HepG2 (cell line): Measurements from ENCODE around the gene RBM47. TPM values are rescaled to one million over a fixed set of nuclear protein-coding genes. Genes with fewer than 3 reads are reported as not detected.

Experiments
- BHLHE40 ChIP-seq: IDR thresholded peaks from 2 replicates; pipeline ENCODE4 v1.6.1; 2011; ENCODE audit warnings: low read length, improper control_type of control experiment
- CBX5 ChIP-seq: sonication (generic); formaldehyde crosslinking; IDR thresholded peaks from 2 replicates; pipeline ENCODE4 v1.4.0; 2020; ENCODE audit warnings: missing genetic modification reagents, borderline replicate concordance
- HHEX ChIP-seq: IDR thresholded peaks from 2 replicates; pipeline ENCODE4 v1.6.1; 2016; ENCODE audit warnings: control low read depth
- KLF6 ChIP-seq: IDR thresholded peaks from 2 replicates; pipeline ENCODE4 v1.8.0; 2016; ENCODE audit warnings: missing biosample characterization, missing genetic modification reagents
- MAX ChIP-seq: IDR thresholded peaks from 2 replicates; pipeline ENCODE4 v1.6.1; 2012; ENCODE audit warnings: inconsistent platforms
- MEIS2 ChIP-seq: sonication (generic); formaldehyde crosslinking; IDR thresholded peaks from 2 replicates; pipeline ENCODE4 v1.9.0; 2021; ENCODE audit warnings: mild to moderate bottlenecking, missing genetic modification reagents
- MXI1 ChIP-seq: IDR thresholded peaks from 3 replicates; pipeline ENCODE4 v1.6.1; 2012; ENCODE audit warnings: low read depth, low read length, inconsistent platforms, borderline replicate concordance
- NR0B2 ChIP-seq: sonication (generic); formaldehyde crosslinking; IDR thresholded peaks from 2 replicates; pipeline ENCODE4 v1.4.0; 2020; ENCODE audit warnings: mild to moderate bottlenecking, missing genetic modification reagents
- NR2C2 ChIP-seq: sonication (generic); formaldehyde crosslinking; IDR thresholded peaks from 2 replicates; pipeline ENCODE4 v1.4.0; 2020; ENCODE audit warnings: missing genetic modification reagents, mild to moderate bottlenecking, moderate library complexity, borderline replicate concordance
- NR2F6 ChIP-seq, 2 experiments: IDR thresholded peaks; 2 replicates each; pipeline ENCODE4 v1.6.1; 2016; ENCODE audit warnings: antibody characterized with exemption in 1 of 2, mild to moderate bottlenecking in 1 of 2
- PAF1 ChIP-seq: IDR thresholded peaks from 2 replicates; pipeline ENCODE4 v1.6.1; 2016; ENCODE audit warnings: missing genetic modification reagents, missing compliant biosample characterization
- PCBP2 ChIP-seq: fragments of 200-400 bp; formaldehyde crosslinking; optimal IDR thresholded peaks from 2 replicates; pipeline ENCODE3; 2018; ENCODE audit warnings: low read length, low read depth; ENCODE audit not compliant: poor library complexity, severe bottlenecking
- RERE ChIP-seq: IDR thresholded peaks from 2 replicates; pipeline ENCODE4 v1.6.1; 2016; ENCODE audit warnings: low read depth, missing genetic modification reagents, missing compliant biosample characterization
- REST ChIP-seq, 2 experiments: IDR thresholded peaks; 2 replicates each; pipeline ENCODE4 v1.6.1; 2011 to 2012; ENCODE audit warnings: low read length in 2 of 2, borderline replicate concordance in 1 of 2, low read depth in 1 of 2, mild to moderate bottlenecking in 1 of 2, moderate library complexity in 1 of 2
- SSRP1 ChIP-seq: IDR thresholded peaks from 2 replicates; pipeline ENCODE4 v1.6.1; 2016; ENCODE audit warnings: control low read depth
- ZBTB7A ChIP-seq: sonication (generic); formaldehyde crosslinking; IDR thresholded peaks from 2 replicates; pipeline ENCODE4 v1.8.0; 2022; ENCODE audit warnings: mild to moderate bottlenecking, missing genetic modification reagents
- ZFP36L2 ChIP-seq: sonication (generic); formaldehyde crosslinking; IDR thresholded peaks from 2 replicates; pipeline ENCODE4 v1.4.0; 2020; ENCODE audit warnings: missing genetic modification reagents
- ZNF274 ChIP-seq: sonication (generic); formaldehyde crosslinking; IDR thresholded peaks from 2 replicates; pipeline ENCODE4 v1.5.1; 2020; ENCODE audit warnings: mild to moderate bottlenecking, missing genetic modification reagents
- ZNF530 ChIP-seq: sonication (generic); formaldehyde crosslinking; IDR thresholded peaks from 2 replicates; pipeline ENCODE4 v1.5.0; 2020; ENCODE audit warnings: low read depth, mild to moderate bottlenecking, missing genetic modification reagents
- ZNF883 ChIP-seq: sonication (generic); formaldehyde crosslinking; IDR thresholded peaks from 2 replicates; pipeline ENCODE4 v1.5.1; 2020; ENCODE audit warnings: mild to moderate bottlenecking, missing genetic modification reagents; ENCODE audit errors: not compliant biosample characterization
- polyA plus RNA-seq, 8 experiments: library from polyadenylated mRNA; depleted of rRNA in 3 of 8; stranded (reverse) in 7 of 8; unstranded in 1 of 8; fragments of >200 nt; fragmentation: Illumina TruSeq in 4 of 8; extraction: Trizol in 4 of 8; gene quantifications; 2 replicates each; pipeline versions ENCODE4 v1.2.1 to v1.2.3, GENCODE V29; 2011 to 2016; ENCODE audit warnings: low read depth in 4 of 8, missing spikeins in 1 of 8, mixed read lengths in 1 of 8; ENCODE audit not compliant: insufficient read depth in 1 of 8
- total RNA-seq, 5 experiments: library from RNA; depleted of rRNA; stranded (reverse); fragments of >200 nt; fragmentation: Illumina TruSeq; extraction: Trizol; gene quantifications; 2 replicates each; pipeline ENCODE4 v1.2.3, GENCODE V29; 2016; ENCODE audit warnings: low read depth in 1 of 5

The RBM47 gene
- total and polyA plus RNA-seq, 2 of the 13 experiments (the other 11 are each of a cell fraction or from before 2014, with no cell fraction given) = 1.2 to 2.5 TPM

GRCh38 chr4:40473578-40474388, 155.9 kb downstream of the RBM47 start (continued):
- peak; percentile 99 for TF ChIP-seq RERE (CRISPR knock-in tag)
- TF ChIP-seq KLF6 (CRISPR knock-in tag) = no peak
- peak; percentile 99 for TF ChIP-seq NR2F6 (IDR thresholded peaks at IDR 0.05)
- peak; percentile 96 for TF ChIP-seq NR2F6 (CRISPR knock-in tag; IDR thresholded peaks at IDR 0.05)
- peak; percentile 99 for TF ChIP-seq HHEX (CRISPR knock-in tag)
- TF ChIP-seq NR2C2 = peak; percentile 92
- TF ChIP-seq ZBTB7A (CRISPR knock-in tag) = no peak
- no peak for TF ChIP-seq ZFP36L2 (CRISPR knock-in tag)
- TF ChIP-seq MEIS2 = peak; percentile 77
- no peak for TF ChIP-seq MXI1
- TF ChIP-seq PAF1 = no peak
- TF ChIP-seq CBX5 (CRISPR knock-in tag) = peak; percentile 19; the same call in 1 of the 2 replicates
- no peak for TF ChIP-seq BHLHE40
- no peak for TF ChIP-seq ZNF274 (CRISPR knock-in tag)
- TF ChIP-seq MAX = 0 out of 2 replicates have a peak, but pooled peaks have one; percentile 35
- TF ChIP-seq ZNF530 (CRISPR knock-in tag) = no peak
- TF ChIP-seq ZNF883 (CRISPR knock-in tag) = no peak
- TF ChIP-seq REST (IDR thresholded peaks at IDR 0.05; ENCODE audit: borderline replicate concordance in 1 of 2, low read depth in 1 of 2, low read length in 2 of 2) = 0 out of 4 replicates have a peak, but pooled peaks of 1 of the 2 experiments have one; percentile 23
- no peak for TF ChIP-seq SSRP1 (CRISPR knock-in tag)
- TF ChIP-seq NR0B2 = no peak
- TF ChIP-seq PCBP2 = no peak
